Measurements from ENCODE around the gene KCNC3. TPM values are rescaled to one million over a fixed set of nuclear protein-coding genes. Genes with fewer than 3 reads are reported as not detected.

KCNC3 gene
- total and polyA plus RNA-seq, 2 donors (not counting 3 experiments of a cell fraction or from before 2014, with no cell fraction given): 0.22 to 0.91 TPM

DNA sequence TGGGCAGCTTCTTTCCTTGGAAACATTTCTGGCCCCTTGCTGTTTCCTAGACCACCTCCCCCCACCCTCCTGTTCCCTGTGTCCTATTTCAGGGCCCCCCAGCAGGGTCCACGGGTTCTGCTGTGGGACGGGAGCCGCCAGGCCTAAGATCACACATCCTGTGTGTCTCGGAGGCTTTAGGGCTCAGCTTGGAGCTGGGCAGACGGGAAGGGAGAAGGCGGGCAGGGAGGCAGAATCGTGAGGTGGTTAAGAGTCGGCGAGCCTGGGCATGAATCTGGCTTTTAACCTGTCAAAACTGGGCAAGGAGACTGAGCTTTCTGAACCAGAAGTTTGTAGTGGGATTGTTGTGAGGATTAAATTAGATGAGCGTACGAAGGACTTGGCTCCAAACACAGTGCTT, 4.8 kb downstream of the KCNC3 start:
- Histone ChIP-seq H3K9me1 (replicated peaks; ENCODE audit: control insufficient read depth, extremely low read depth, insufficient read depth, low read length) (no peaks in the 10 kb centered on the region), H3K9me3 (replicated peaks; ENCODE audit: control insufficient read depth, insufficient read depth, low read length) (no peaks in the 10 kb centered on the region), H3K27me3 (ENCODE audit: control insufficient read depth in 2 of 2, insufficient read depth in 2 of 2, low read length in 2 of 2) (peaks cover 21% of the 10 kb centered on the region in 2 experiments), H3K79me2 (ENCODE audit: control insufficient read depth, insufficient read depth, low read length) (no peaks in the 10 kb centered on the region), H3K4me2 (ENCODE audit: insufficient read depth, low read length) (no peak overlapping the region), H3K9ac (replicated peaks; ENCODE audit: extremely low read depth, insufficient read depth, low read length) (no peak overlapping the region), H3K27ac (ENCODE audit: insufficient read depth, low read depth, low read length) (no peak overlapping the region), H3K36me3 (ENCODE audit: control insufficient read depth in 2 of 2, extremely low read depth in 1 of 2, insufficient read depth in 2 of 2, low read length in 2 of 2) (no peaks in the 10 kb centered on the region), H3K4me3 (replicated peaks in 1 of 3; ENCODE audit: insufficient read depth in 1 of 3, low read depth in 1 of 3, low read length in 3 of 3) (no peak overlapping the region), H2AFZ (ENCODE audit: low read depth, low read length) (no peak overlapping the region), H3K4me1 (ENCODE audit: control insufficient read depth, extremely low read depth, insufficient read depth, low read length) (peaks cover 2% of the 10 kb centered on the region), H4K20me1 (replicated peaks; ENCODE audit: control insufficient read depth, extremely low read depth, insufficient read depth, low read length) (no peaks in the 10 kb centered on the region)
- FAIRE-seq: no peak
- intact Hi-C loops (cut with micrococcal nuclease) (no loop called here), dilution Hi-C loops (cut with MboI; ENCODE audit: extremely low pct_ligation_motif_present, low sequenced_read_pairs) (no loop called here)
- ChIA-PET CTCF (interaction anchor here (0.9 to 1.0 kb wide), 2 partner anchors 69 to 72 kb away, joined by 3 to 5 read pairs; no protein-coding TSS in a partner anchor), POLR2A (no interaction called here)
- no peak for TF ChIP-seq POLR2A (IDR thresholded peaks at IDR 0.05; ENCODE audit: low read depth, low read length)
- no peak for TF ChIP-seq GATA2 (IDR thresholded peaks at IDR 0.05; ENCODE audit: insufficient read depth, insufficient read length, low read depth, low read length)
- no peak for TF ChIP-seq JUN (IDR thresholded peaks at IDR 0.05; ENCODE audit: borderline replicate concordance, insufficient read depth, insufficient read length, low read depth)
- no peak for TF ChIP-seq POLR2AphosphoS5 (IDR thresholded peaks at IDR 0.05; ENCODE audit: insufficient read depth, low read depth, low read length)
- no peak for TF ChIP-seq FOS (IDR thresholded peaks at IDR 0.05; ENCODE audit: borderline replicate concordance, insufficient read depth, low read length)
- DNase-seq (ENCODE audit: low read depth, low spot score): no peak
- BruUV-seq (replicated peaks): no TSS peak

DNA sequence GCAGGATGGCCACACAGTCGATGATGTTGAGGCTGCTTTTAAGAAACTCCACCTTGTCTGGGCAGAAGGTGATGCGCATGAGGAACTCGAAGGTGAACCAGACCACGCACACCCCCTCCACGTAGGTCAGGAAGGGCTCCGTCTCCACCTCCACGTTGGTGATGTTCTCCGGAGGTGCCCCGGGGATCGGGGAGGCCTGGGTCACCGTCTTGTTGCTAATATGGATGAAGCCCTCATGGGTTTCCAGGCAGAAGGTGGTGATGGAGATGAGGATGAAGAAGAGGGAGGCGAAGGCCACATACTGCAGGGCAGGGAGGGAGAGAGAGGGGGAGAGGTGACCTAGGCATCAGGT, 5.4 kb downstream of the KCNC3 start:
- TF ChIP-seq GATA2 (IDR thresholded peaks at IDR 0.05; ENCODE audit: insufficient read depth, insufficient read length, low read depth, low read length) (no peak), JUN (IDR thresholded peaks at IDR 0.05; ENCODE audit: borderline replicate concordance, insufficient read depth, insufficient read length, low read depth) (no peak), POLR2A (IDR thresholded peaks at IDR 0.05; ENCODE audit: low read depth, low read length) (no peak), MYC (IDR thresholded peaks at IDR 0.05; ENCODE audit: low read depth, low read length) (no peak), CTCF (IDR thresholded peaks at IDR 0.05; ENCODE audit: extremely low read depth in 1 of 2, insufficient read depth in 1 of 2, low read depth in 1 of 2, low read length in 2 of 2) (no peak), POLR2AphosphoS5 (IDR thresholded peaks at IDR 0.05; ENCODE audit: insufficient read depth, low read depth, low read length) (no peak), EZH2 (IDR thresholded peaks at IDR 0.05; ENCODE audit: borderline replicate concordance, low read depth, low read length, severe bottlenecking) (no peak), FOS (IDR thresholded peaks at IDR 0.05; ENCODE audit: borderline replicate concordance, insufficient read depth, low read length) (no peak)
- TF ChIP-seq, protein P1, sequence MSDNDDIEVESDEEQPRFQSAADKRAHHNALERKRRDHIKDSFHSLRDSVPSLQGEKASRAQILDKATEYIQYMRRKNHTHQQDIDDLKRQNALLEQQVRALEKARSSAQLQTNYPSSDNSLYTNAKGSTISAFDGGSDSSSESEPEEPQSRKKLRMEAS (IDR thresholded peaks at IDR 0.05; ENCODE audit: insufficient read depth, insufficient read length): no peak
- no peaks in the 10 kb centered on the region for H3K9me3 ChIP-seq (replicated peaks; ENCODE audit: control insufficient read depth, insufficient read depth, low read length)
- peaks cover 21% of the 10 kb centered on the region in 2 experiments for H3K27me3 ChIP-seq (ENCODE audit: control insufficient read depth in 2 of 2, insufficient read depth in 2 of 2, low read length in 2 of 2)
- H3K79me2 ChIP-seq (ENCODE audit: control insufficient read depth, insufficient read depth, low read length): no peaks in the 10 kb centered on the region
- DNase-seq (ENCODE audit: low read depth, low spot score) (no peak), FAIRE-seq (no peak)
- intact Hi-C loops (cut with micrococcal nuclease): no loop called here
- dilution Hi-C loops (cut with MboI; ENCODE audit: extremely low pct_ligation_motif_present, low sequenced_read_pairs): no loop called here
- H3K36me3 ChIP-seq (ENCODE audit: control insufficient read depth in 2 of 2, extremely low read depth in 1 of 2, insufficient read depth in 2 of 2, low read length in 2 of 2): no peaks in the 10 kb centered on the region
- ChIA-PET CTCF (interaction anchor here (0.9 to 1.0 kb wide), 2 partner anchors 69 to 71 kb away, joined by 3 to 5 read pairs; no protein-coding TSS in a partner anchor), POLR2A (no interaction called here)
- no peak overlapping the region for H2AFZ ChIP-seq (ENCODE audit: low read depth, low read length)
- H3K4me3 ChIP-seq (replicated peaks in 1 of 3; ENCODE audit: insufficient read depth in 1 of 3, low read depth in 1 of 3, low read length in 3 of 3): no peak overlapping the region
- H3K4me2 ChIP-seq (ENCODE audit: insufficient read depth, low read length): no peak overlapping the region
- BruUV-seq (replicated peaks): no TSS peak
- no peak overlapping the region for H3K9ac ChIP-seq (replicated peaks; ENCODE audit: extremely low read depth, insufficient read depth, low read length)
- H3K4me1 ChIP-seq (ENCODE audit: control insufficient read depth, extremely low read depth, insufficient read depth, low read length): peaks cover 2% of the 10 kb centered on the region
- H3K9me1 ChIP-seq (replicated peaks; ENCODE audit: control insufficient read depth, extremely low read depth, insufficient read depth, low read length): no peaks in the 10 kb centered on the region
- H4K20me1 ChIP-seq (replicated peaks; ENCODE audit: control insufficient read depth, extremely low read depth, insufficient read depth, low read length): no peaks in the 10 kb centered on the region
- H3K27ac ChIP-seq (ENCODE audit: insufficient read depth, low read depth, low read length): no peak overlapping the region

Data from endothelial cell of umbilical vein (primary cell).